Large intestine (tissue), 3 donors: ENCODE results near the gene TTC7B. TPM values are rescaled to one million over a fixed set of nuclear protein-coding genes. Genes with fewer than 3 reads are reported as not detected.

Experiments
- DNase-seq, 2 donors: peaks; one replicate each; pipeline versions ENCODE4 v3.0.0 to v3.0.0-alpha.2; 2013
- H3K27ac ChIP-seq: one replicate; pipeline ENCODE4 v1.5.1; 2013; ENCODE audit warnings: low read length
- H3K27me3 ChIP-seq: 2 replicates; pipeline ENCODE4 v1.6.1; 2013; ENCODE audit warnings: low read length; ENCODE audit not compliant: control insufficient read depth, insufficient read depth
- H3K36me3 ChIP-seq: 2 replicates; pipeline ENCODE4 v1.6.1; 2013; ENCODE audit warnings: low read length; ENCODE audit not compliant: control insufficient read depth, insufficient read depth
- H3K4me1 ChIP-seq: one replicate; pipeline ENCODE4 v1.6.1; 2013; ENCODE audit warnings: low read length; ENCODE audit not compliant: control insufficient read depth, insufficient read depth
- H3K4me3 ChIP-seq: one replicate; pipeline ENCODE4 v1.5.1; 2013; ENCODE audit warnings: low read length
- H3K9me3 ChIP-seq: one replicate; pipeline ENCODE4 v1.6.1; 2013; ENCODE audit warnings: mild to moderate bottlenecking, low read depth, low read length, moderate library complexity; ENCODE audit not compliant: control insufficient read depth
- WGBS: methylation state at CpG from one replicate; pipeline ENCODE4 v1.1.5; 2013; ENCODE audit warnings: low lambda C conversion rate; ENCODE audit not compliant: insufficient coverage; 5-methylcytosine and 5-hydroxymethylcytosine counted together
- polyA plus RNA-seq: library from polyadenylated mRNA; unstranded; fragments of 120-200 nt; gene quantifications from one replicate; pipeline ENCODE4 v1.2.1, GENCODE V29; 2013

The TTC7B gene
- polyA plus RNA-seq, 1 donor: 12.2 TPM

DNA sequence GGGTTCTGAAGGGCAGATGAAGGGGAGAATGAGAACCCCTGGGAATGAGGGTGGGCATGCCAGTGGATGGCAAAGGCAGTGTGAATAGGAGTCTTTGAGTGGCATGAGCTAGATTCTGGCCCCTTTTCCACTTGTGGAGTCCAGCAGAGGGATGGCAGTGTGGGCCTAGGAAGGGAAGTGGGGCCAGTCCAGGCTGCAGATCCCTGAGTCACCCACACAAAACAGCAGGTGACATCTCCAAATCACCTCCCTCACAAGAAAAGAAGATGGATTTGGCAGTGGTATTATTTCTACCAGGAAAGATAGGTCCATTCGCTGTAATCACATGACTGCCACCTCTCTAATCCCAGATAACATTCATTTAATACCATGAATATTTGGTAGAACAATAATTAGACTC, 151.3 kb downstream of the TTC7B start:
- no peaks in the 10 kb centered on the region for H3K36me3 ChIP-seq
- H3K9me3 ChIP-seq: no peaks in the 10 kb centered on the region
- H3K27ac ChIP-seq: no peak overlapping the region
- no CpG with 5 or more reads among the region's 1 CpG for WGBS
- H3K27me3 ChIP-seq: no peaks in the 10 kb centered on the region
- no peak for DNase-seq
- H3K4me3 ChIP-seq: no peak overlapping the region
- peaks cover 3% of the 10 kb centered on the region for H3K4me1 ChIP-seq

DNA sequence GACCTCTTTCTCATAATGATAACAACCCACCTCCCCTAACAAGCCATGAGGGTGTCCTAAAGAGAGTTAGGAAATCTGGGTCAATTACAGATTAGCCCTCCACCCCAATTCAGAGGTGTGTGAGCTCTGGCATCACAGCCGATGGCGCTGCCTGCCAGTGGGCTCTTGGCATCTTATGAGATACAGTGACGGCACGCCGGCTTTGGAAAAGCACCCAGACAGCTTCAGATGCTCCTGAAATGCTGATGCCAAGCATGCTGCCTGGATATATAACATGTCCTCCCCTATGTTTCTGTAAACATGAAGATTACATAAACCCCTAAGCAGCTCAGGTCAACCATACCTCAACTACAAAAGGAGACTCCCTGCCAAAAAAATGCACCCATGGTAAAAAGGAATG, 152.6 kb downstream of the TTC7B start:
- Histone ChIP-seq H3K36me3 (no peaks in the 10 kb centered on the region), H3K4me1 (peaks cover 3% of the 10 kb centered on the region), H3K27me3 (no peaks in the 10 kb centered on the region), H3K9me3 (no peaks in the 10 kb centered on the region), H3K27ac (no peak overlapping the region), H3K4me3 (no peak overlapping the region)
- no peak for DNase-seq
- WGBS: no CpG with 5 or more reads among the region's 5 CpGs

DNA sequence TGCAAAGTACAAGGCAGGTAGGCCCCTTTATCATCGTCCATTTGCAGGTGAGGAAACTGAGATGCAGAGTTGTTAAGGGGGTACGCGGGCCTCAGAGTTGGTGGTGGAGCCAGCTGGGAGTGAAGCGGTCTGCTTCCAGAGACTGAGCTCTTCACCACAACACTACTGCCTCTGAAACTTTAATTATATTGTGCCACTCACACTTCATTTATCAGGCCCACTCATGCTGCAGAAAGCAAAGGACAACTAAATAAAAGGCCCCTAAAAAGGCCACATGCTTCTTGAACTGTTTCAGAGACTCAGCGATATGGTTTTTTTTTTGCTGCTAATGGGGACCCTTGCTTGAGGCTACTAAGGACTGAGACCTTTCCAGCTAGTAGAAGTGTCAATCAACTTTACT, 153.1 kb downstream of the TTC7B start:
- peaks cover 3% of the 10 kb centered on the region for H3K4me1 ChIP-seq
- H3K9me3 ChIP-seq: no peaks in the 10 kb centered on the region
- no peak for DNase-seq
- H3K4me3 ChIP-seq: no peak overlapping the region
- no peaks in the 10 kb centered on the region for H3K27me3 ChIP-seq
- no peak overlapping the region for H3K27ac ChIP-seq
- WGBS: 80% methylated on average over 1 of the region's 5 CpGs
- no peaks in the 10 kb centered on the region for H3K36me3 ChIP-seq

DNA sequence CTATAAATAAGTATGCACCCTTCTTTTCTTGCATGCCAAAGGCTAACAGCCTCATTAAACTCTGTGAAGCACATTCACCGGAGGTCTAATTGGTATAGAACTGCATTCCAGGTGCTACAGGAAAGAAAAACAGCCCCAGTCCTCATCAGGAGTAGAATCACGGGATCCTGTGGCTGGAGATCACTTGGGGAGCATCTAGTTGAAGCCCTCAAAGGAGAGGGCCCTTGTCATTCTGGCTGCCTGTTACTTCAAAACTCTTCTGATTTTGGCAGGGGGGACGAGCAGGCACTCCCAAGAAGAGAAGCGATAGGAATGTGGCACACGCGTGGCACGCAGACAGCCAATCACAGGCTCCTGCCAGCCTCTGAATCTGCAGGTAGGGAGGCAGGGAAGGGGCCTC, 154.4 kb downstream of the TTC7B start:
- Histone ChIP-seq H3K4me1 (peaks cover 3% of the 10 kb centered on the region), H3K4me3 (no peak overlapping the region), H3K27ac (no peak overlapping the region), H3K36me3 (no peaks in the 10 kb centered on the region), H3K9me3 (no peaks in the 10 kb centered on the region), H3K27me3 (no peaks in the 10 kb centered on the region)
- no CpG with 5 or more reads among the region's 7 CpGs for WGBS
- no peak for DNase-seq

DNA sequence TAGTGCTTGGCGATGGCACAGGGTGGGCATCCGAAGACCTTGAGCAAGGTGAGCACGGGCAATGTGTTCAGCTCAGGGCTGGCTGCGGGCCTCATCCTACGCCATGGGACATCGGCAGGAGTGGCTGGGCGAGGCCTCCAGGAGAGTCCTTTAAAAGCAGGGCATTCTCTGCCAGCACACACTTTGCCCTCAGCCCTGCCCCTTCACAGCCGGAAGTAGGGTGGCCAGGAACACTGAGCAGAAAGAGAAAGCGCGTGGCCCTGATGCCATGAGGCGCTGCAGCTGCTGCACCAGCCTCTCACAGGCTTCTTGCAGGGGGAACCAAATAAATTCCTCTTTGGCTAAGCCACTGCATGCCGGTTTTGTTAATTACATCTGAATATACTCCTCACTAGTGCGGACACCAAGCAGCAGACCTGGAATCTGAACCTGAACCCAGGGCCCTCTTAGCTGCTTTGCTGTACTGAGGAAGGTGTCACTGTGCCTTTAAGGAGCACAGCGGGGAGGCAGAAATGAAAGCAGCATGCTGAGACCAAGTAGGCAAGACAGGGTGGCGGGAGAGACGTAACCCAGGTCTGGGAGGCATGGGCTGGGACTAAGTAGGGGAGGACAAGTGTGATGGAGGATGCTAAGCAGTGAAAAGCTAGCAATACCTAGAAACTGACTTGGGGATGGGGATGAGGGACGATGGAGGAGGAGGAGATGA, 155.2 kb downstream of the TTC7B start:
- H3K27me3 ChIP-seq: no peaks in the 10 kb centered on the region
- peaks cover 3% of the 10 kb centered on the region for H3K4me1 ChIP-seq
- H3K9me3 ChIP-seq: no peaks in the 10 kb centered on the region
- peak; percentile 38 to 52 for DNase-seq
- no peak overlapping the region for H3K4me3 ChIP-seq
- 81% methylated on average over 4 of the region's 17 CpGs for WGBS
- no peaks in the 10 kb centered on the region for H3K36me3 ChIP-seq
- H3K27ac ChIP-seq: no peak overlapping the region

DNA sequence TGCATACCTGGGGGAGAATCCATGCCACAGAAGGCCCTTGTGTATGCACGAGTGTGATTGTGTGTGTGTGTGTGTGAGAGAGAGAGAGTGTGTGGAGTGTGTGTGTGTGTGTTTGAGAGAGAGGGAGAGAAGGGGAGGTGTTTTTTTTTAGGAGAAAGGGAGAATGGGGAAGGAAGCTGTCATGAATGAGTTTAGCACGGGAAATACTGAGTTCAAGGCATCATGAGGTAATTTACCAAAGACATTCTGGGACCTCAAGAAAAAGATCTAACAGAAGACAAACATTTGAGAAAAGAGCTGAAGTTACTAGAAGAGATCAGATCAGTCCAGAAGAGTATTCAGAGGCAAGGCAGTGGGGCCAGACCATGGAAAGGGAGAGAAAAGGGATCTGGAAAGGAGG, 157.1 kb downstream of the TTC7B start:
- no peak for DNase-seq
- peaks cover 3% of the 10 kb centered on the region for H3K36me3 ChIP-seq
- H3K4me1 ChIP-seq: peaks cover 3% of the 10 kb centered on the region
- WGBS: 60% methylated on average over 2 of the region's 2 CpGs
- H3K27ac ChIP-seq: no peak overlapping the region
- H3K9me3 ChIP-seq: no peaks in the 10 kb centered on the region
- H3K27me3 ChIP-seq: no peaks in the 10 kb centered on the region
- no peak overlapping the region for H3K4me3 ChIP-seq

DNA sequence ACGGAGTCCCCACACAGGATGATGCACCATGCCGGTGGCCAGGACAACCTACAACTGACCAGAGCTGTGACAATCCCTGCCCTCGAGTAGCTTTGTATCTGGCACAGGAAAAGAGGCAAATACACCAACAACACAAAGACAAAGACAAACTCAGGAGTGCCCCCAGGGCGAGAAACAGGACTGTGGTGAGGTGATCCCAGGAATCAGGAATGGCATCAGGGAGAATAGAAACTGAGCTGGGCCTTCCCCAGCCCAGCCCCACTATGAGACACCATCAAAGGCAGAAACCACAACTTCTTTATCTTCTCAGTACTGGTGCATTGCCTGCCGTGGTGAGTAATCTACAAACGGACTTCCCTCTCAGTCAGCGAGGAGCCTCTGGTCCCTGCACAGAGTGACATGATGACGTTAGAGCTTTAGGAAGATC, 157.7 kb downstream of the TTC7B start:
- no peaks in the 10 kb centered on the region for H3K9me3 ChIP-seq

DNA sequence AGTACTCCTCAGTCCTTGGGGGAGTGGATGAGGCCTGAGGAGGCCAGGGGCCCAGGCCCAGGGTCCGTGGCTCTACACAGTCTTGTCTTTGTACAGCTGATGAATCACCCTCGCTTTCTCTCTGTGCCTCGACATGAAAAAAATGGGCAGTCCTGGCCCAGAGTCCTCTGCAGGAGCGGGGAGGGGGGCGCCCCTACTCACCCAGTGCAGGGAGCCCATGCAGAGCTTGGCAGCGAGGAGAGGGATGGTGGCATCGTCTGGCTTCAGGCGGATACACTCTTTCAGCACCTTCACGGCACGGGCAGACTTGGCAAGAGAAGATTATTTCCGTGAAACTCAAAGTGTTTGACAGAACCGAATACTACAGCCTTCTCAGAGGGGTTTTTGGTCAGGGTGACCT, 159.3 kb downstream of the TTC7B start:
- Histone ChIP-seq H3K27ac (no peak overlapping the region), H3K27me3 (no peaks in the 10 kb centered on the region), H3K4me3 (no peak overlapping the region), H3K9me3 (no peaks in the 10 kb centered on the region), H3K4me1 (peaks cover 3% of the 10 kb centered on the region), H3K36me3 (peaks cover 3% of the 10 kb centered on the region)
- WGBS: 100% methylated on average over 1 of the region's 12 CpGs
- no peak for DNase-seq

More for the DNA sequence above, 157.7 kb downstream of the TTC7B start:
- H3K36me3 ChIP-seq: peaks cover 3% of the 10 kb centered on the region
- peaks cover 3% of the 10 kb centered on the region for H3K4me1 ChIP-seq
- H3K4me3 ChIP-seq: no peak overlapping the region
- no peaks in the 10 kb centered on the region for H3K27me3 ChIP-seq
- H3K27ac ChIP-seq: no peak overlapping the region
- DNase-seq: no peak
- WGBS: no CpG with 5 or more reads among the region's 8 CpGs

DNA sequence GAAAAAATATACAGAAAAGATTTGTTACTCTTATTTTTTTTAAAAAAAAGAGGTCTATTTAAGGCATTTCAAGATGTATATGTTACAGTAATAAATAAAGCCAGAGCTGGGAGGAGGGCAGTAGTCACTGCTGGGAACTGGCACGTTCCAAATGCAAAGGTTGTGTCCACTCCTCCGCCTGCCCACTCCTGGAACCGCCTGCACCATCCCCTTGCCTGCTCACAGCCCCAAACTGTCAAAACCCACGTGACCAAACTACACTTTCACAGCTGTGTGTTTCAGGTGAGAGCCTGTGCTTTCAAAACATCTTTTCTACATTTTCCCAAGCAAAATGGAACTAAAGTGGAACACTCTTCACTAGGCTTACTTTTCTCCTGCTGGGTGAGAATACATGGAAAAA, 160.4 kb downstream of the TTC7B start:
- no peak for DNase-seq
- Histone ChIP-seq H3K9me3 (no peaks in the 10 kb centered on the region), H3K36me3 (peaks cover 3% of the 10 kb centered on the region), H3K27ac (no peak overlapping the region), H3K27me3 (no peaks in the 10 kb centered on the region), H3K4me1 (no peaks in the 10 kb centered on the region), H3K4me3 (no peak overlapping the region)
- WGBS: no CpG with 5 or more reads among the region's 4 CpGs

DNA sequence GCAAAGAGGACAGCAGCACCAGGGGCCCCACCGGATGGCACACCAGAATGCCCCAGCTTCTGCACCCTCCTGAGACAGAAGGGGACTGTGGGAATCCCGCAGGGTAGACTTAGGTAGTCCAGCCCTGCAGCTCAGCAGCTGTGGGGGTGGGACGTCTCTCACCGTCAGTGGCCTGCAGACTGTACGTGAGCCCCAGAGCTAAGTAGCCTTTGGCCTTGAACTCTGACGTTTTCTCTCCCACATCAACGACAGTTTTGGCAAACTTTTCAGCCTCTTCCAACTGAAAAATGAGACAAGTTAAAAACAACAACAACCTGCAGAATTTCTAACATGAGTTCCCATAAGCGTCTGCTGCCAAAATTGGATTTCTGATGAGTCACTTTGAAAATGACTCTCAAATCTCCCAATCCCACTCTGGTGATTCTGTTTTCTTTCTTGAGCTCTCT, 161.4 kb downstream of the TTC7B start:
- no peaks in the 10 kb centered on the region for H3K27me3 ChIP-seq
- 20% methylated on average over 1 of the region's 8 CpGs for WGBS
- no peak overlapping the region for H3K4me3 ChIP-seq
- H3K9me3 ChIP-seq: no peaks in the 10 kb centered on the region
- DNase-seq: no peak
- peaks cover 3% of the 10 kb centered on the region for H3K36me3 ChIP-seq
- H3K4me1 ChIP-seq: no peaks in the 10 kb centered on the region
- H3K27ac ChIP-seq: no peak overlapping the region

DNA sequence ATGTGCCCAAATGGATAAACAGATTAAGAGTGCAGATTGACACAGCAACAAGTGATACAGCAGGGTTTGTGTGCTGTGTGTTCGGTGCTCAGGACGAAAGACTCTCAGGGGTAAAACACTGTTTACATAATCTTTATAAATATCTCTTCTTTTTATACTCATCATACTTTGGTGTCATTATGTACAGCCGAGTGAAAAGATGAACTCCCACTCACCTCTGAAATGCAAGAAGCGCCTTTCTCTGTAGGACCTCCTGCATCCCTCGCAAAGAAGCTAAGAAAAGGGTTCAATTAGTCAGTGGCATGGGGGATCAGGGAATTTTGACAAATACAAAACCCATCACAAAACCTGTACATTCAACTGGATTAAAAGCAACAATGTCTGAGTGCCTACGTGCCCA, 163.6 kb downstream of the TTC7B start:
- Histone ChIP-seq H3K27ac (no peak overlapping the region), H3K4me3 (no peak overlapping the region), H3K27me3 (no peaks in the 10 kb centered on the region), H3K9me3 (no peaks in the 10 kb centered on the region), H3K36me3 (peaks cover 3% of the 10 kb centered on the region), H3K4me1 (no peaks in the 10 kb centered on the region)
- DNase-seq: no peak
- 88% methylated on average over 2 of the region's 6 CpGs for WGBS
